ENCODE data around the gene SLC6A5.

DNA sequence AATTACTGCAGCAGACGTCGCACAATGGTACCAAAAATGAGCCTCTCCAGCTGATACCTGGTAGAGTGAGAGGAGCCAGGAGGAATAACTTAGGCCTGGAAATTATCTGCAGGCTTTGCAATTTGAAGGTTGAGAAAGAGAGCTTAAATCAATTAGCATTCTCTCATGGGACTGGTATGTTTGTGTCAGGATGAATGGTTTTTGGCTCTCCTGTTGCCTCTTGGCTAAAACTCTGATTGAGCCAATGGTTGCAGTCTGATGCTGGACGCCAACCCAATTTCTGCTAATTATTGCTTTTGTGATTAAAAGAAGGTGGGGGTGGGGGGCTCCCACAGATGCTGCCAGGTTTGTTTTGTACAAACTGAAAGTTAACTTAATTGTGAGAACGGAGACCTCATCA lies 57.5 kb downstream of the SLC6A5 start:
- TF ChIP-seq, protein P1, sequence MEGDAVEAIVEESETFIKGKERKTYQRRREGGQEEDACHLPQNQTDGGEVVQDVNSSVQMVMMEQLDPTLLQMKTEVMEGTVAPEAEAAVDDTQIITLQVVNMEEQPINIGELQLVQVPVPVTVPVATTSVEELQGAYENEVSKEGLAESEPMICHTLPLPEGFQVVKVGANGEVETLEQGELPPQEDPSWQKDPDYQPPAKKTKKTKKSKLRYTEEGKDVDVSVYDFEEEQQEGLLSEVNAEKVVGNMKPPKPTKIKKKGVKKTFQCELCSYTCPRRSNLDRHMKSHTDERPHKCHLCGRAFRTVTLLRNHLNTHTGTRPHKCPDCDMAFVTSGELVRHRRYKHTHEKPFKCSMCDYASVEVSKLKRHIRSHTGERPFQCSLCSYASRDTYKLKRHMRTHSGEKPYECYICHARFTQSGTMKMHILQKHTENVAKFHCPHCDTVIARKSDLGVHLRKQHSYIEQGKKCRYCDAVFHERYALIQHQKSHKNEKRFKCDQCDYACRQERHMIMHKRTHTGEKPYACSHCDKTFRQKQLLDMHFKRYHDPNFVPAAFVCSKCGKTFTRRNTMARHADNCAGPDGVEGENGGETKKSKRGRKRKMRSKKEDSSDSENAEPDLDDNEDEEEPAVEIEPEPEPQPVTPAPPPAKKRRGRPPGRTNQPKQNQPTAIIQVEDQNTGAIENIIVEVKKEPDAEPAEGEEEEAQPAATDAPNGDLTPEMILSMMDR (IDR thresholded peaks at IDR 0.05; ENCODE audit: borderline replicate concordance, extremely low read depth, low read length, poor library complexity, severe bottlenecking), result no peak
- no peak for TF ChIP-seq EZH2 (IDR thresholded peaks at IDR 0.05; ENCODE audit: borderline replicate concordance, low read depth, low read length, severe bottlenecking)
